ENCODE measurements around the gene CPNE5.

GRCh38 chr6:36825994-36826393 lies 13.2 kb downstream of the CPNE5 start:
- TF ChIP-seq POLR2A (IDR thresholded peaks at IDR 0.05) (no peak), POLR2AphosphoS5 (IDR thresholded peaks at IDR 0.05) (no peak), CTCF (IDR thresholded peaks at IDR 0.05) (no peak)

Data from prostate gland (tissue), 2 donors.